GM23338 (cell line): ENCODE data around the gene LRRC25. TPM values are rescaled to one million over a fixed set of nuclear protein-coding genes. Genes with fewer than 3 reads are reported as not detected.

Experiments
- ATAC-seq: fragments of 200-7000 bp; cut with Tn5 transposase; 3 replicates; pipeline ENCODE4 v1.9.1; 2020
- DNase-seq: peaks from one replicate; pipeline ENCODE4 v3.0.0-alpha.2; 2015; ENCODE audit warnings: low spot score
- H2AFZ ChIP-seq: fragments of 200-600 bp; sonication (generic); 2 replicates; pipeline ENCODE4 v1.8.0; 2016; ENCODE audit warnings: antibody characterized with exemption, mild to moderate bottlenecking, moderate library complexity
- H3F3A ChIP-seq: fragments of 200-600 bp; sonication (generic); replicated peaks from 2 replicates; pipeline ENCODE4 v1.8.0; 2017; ENCODE audit warnings: antibody characterized with exemption, mixed run types, low read depth
- H3K27ac ChIP-seq: fragments of 200-600 bp; sonication (generic); 2 replicates; pipeline ENCODE4 v1.6.1; 2016; ENCODE audit warnings: low read depth
- H3K27me3 ChIP-seq: fragments of 200-600 bp; sonication (generic); 2 replicates; pipeline ENCODE4 v1.8.0; 2016; ENCODE audit warnings: mild to moderate bottlenecking, mixed run types, moderate library complexity; ENCODE audit not compliant: insufficient read depth
- H3K36me3 ChIP-seq: fragments of 200-600 bp; sonication (generic); 2 replicates; pipeline ENCODE4 v1.8.0; 2016; ENCODE audit warnings: mild to moderate bottlenecking; ENCODE audit not compliant: insufficient read depth
- H3K4me1 ChIP-seq: fragments of 200-600 bp; sonication (generic); 2 replicates; pipeline ENCODE4 v1.8.0; 2016; ENCODE audit warnings: mild to moderate bottlenecking, moderate library complexity; ENCODE audit not compliant: insufficient read depth
- H3K4me2 ChIP-seq: fragments of 200-600 bp; sonication (generic); 2 replicates; pipeline ENCODE4 v1.7.1; 2017; ENCODE audit warnings: mixed run types
- H3K4me3 ChIP-seq: fragments of 200-600 bp; sonication (generic); 2 replicates; pipeline ENCODE4 v1.6.1; 2016; ENCODE audit warnings: mixed run types
- H3K79me2 ChIP-seq: fragments of 200-600 bp; sonication (generic); replicated peaks from 2 replicates; pipeline ENCODE4 v1.8.0; 2017; ENCODE audit warnings: mild to moderate bottlenecking; ENCODE audit not compliant: insufficient read depth
- H3K9me2 ChIP-seq: fragments of 200-600 bp; sonication (generic); 2 replicates; pipeline ENCODE4 v1.8.0; 2017; ENCODE audit not compliant: insufficient read depth
- H4K20me1 ChIP-seq: fragments of 200-600 bp; sonication (generic); replicated peaks from 2 replicates; pipeline ENCODE4 v1.8.0; 2017; ENCODE audit warnings: mild to moderate bottlenecking; ENCODE audit not compliant: insufficient read depth
- H3K27ac Mint-ChIP-seq: 2 replicates; pipeline ENCODE4 v1.8.0; 2020; ENCODE audit warnings: inconsistent platforms, mild to moderate bottlenecking, moderate library complexity, mixed read lengths
- H3K27me3 Mint-ChIP-seq: 3 replicates; pipeline ENCODE4 v1.8.0; 2022; ENCODE audit warnings: low read depth, mild to moderate bottlenecking, moderate library complexity, mixed read lengths, inconsistent platforms; ENCODE audit not compliant: insufficient read depth, poor library complexity
- H3K36me3 Mint-ChIP-seq: 3 replicates; pipeline ENCODE4 v1.8.0; 2021; ENCODE audit warnings: low read depth, mild to moderate bottlenecking, inconsistent platforms, moderate library complexity, mixed read lengths
- H3K4me1 Mint-ChIP-seq: 3 replicates; pipeline ENCODE4 v1.8.0; 2020; ENCODE audit warnings: mild to moderate bottlenecking, inconsistent platforms, mixed read lengths
- H3K4me3 Mint-ChIP-seq: 3 replicates; pipeline ENCODE4 v1.8.0; 2021; ENCODE audit warnings: moderate library complexity, mild to moderate bottlenecking, inconsistent platforms, mixed read lengths
- H3K9me3 Mint-ChIP-seq: 3 replicates; pipeline ENCODE4 v1.8.0; 2020; ENCODE audit warnings: moderate library complexity, mild to moderate bottlenecking, inconsistent platforms, mixed read lengths
- CREB1 ChIP-seq: fragments of 250-450 bp; sonication (Bioruptor Pico); IDR thresholded peaks from 2 replicates; pipeline ENCODE4 v1.5.0; 2020; ENCODE audit warnings: low read depth, mild to moderate bottlenecking, moderate library complexity
- CTCF ChIP-seq, 2 experiments: fragments of 200-600 bp in 1 of 2; sonication (generic) in 1 of 2; conservative IDR thresholded peaks; 2 replicates each; pipeline versions ENCODE4 v1.5.1 to v1.6.1; 2016 to 2017; ENCODE audit warnings: antibody characterized with exemption in 2 of 2, low read depth in 2 of 2, mild to moderate bottlenecking in 2 of 2, moderate library complexity in 1 of 2
- ETS1 ChIP-seq: IDR thresholded peaks from 2 replicates; pipeline ENCODE4 v1.6.1; 2016; ENCODE audit warnings: antibody characterized with exemption
- EZH2 ChIP-seq: fragments of 200-600 bp; sonication (generic); IDR thresholded peaks from one replicate; pipeline ENCODE4 v1.8.0; 2017; ENCODE audit warnings: antibody characterized with exemption, mild to moderate bottlenecking, low read depth; ENCODE audit not compliant: unreplicated experiment
- EZH2phosphoT487 ChIP-seq: fragments of 200-600 bp; sonication (generic); IDR thresholded peaks from one replicate; pipeline ENCODE4 v1.8.1; 2018; ENCODE audit warnings: antibody characterized with exemption; ENCODE audit not compliant: unreplicated experiment
- JUNB ChIP-seq: IDR thresholded peaks from one replicate; pipeline ENCODE4 v1.6.1; 2016; ENCODE audit warnings: antibody characterized with exemption; ENCODE audit not compliant: unreplicated experiment
- NANOG ChIP-seq: IDR thresholded peaks from 2 replicates; pipeline ENCODE4 v1.6.1; 2016; ENCODE audit warnings: antibody characterized with exemption, borderline replicate concordance
- POLR2AphosphoS5 ChIP-seq: IDR thresholded peaks from 2 replicates; pipeline ENCODE4 v1.6.1; 2016; ENCODE audit warnings: antibody characterized with exemption, low read depth
- REST ChIP-seq: IDR thresholded peaks from one replicate; pipeline ENCODE4 v1.6.1; 2018; ENCODE audit warnings: antibody characterized with exemption; ENCODE audit not compliant: unreplicated experiment
- STAT1 ChIP-seq: IDR thresholded peaks from one replicate; pipeline ENCODE4 v1.6.1; 2016; ENCODE audit warnings: antibody characterized with exemption; ENCODE audit not compliant: unreplicated experiment
- ZNF114 ChIP-seq: fragments of 250-450 bp; sonication (Bioruptor Pico); IDR thresholded peaks from 2 replicates; pipeline ENCODE4 v1.5.0; 2020; ENCODE audit warnings: mild to moderate bottlenecking, moderate library complexity
- ZNF331 ChIP-seq: fragments of 250-450 bp; sonication (Bioruptor Pico); IDR thresholded peaks from 2 replicates; pipeline ENCODE4 v1.5.0; 2020; ENCODE audit warnings: low read depth, mild to moderate bottlenecking, moderate library complexity
- ZNF462 ChIP-seq: fragments of 250-450 bp; sonication (Bioruptor Pico); IDR thresholded peaks from 2 replicates; pipeline ENCODE4 v1.5.0; 2020; ENCODE audit warnings: mild to moderate bottlenecking, moderate library complexity
- polyA plus RNA-seq: library from polyadenylated mRNA; unstranded; fragments of >200 nt; fragmentation: Nextera tagmentation; extraction: Ambion mirVana; gene quantifications from 2 replicates; pipeline ENCODE4 v1.2.1, GENCODE V29; 2016
- total RNA-seq: library from RNA; depleted of rRNA; stranded (reverse); fragments of >200 nt; shearing (Covaris generic); gene quantifications from 2 replicates; pipeline ENCODE4 v1.2.3, GENCODE V29; 2014

The LRRC25 gene
- total and polyA plus RNA-seq, 2 experiments from 2014 or later, result 0.17 to 0.24 TPM

GRCh38 chr19:18439910-18440237, 42.5 kb upstream of the LRRC25 start:
- Mint-ChIP-seq H3K36me3 (peaks cover 21% of the 10 kb centered on the region), H3K4me3 (0 out of 3 replicates have a peak overlapping the region, but pooled peaks have one; percentile 49), H3K9me3 (peaks cover 4% of the 10 kb centered on the region), H3K27me3 (peaks cover 27% of the 10 kb centered on the region), H3K27ac (no peak overlapping the region), H3K4me1 (peaks cover 24% of the 10 kb centered on the region)
- DNase-seq, result no peak
- Histone ChIP-seq H2AFZ (no peak overlapping the region), H3K27ac (no peak overlapping the region), H3K4me2 (peak overlapping the region; percentile 82), H3K27me3 (no peaks in the 10 kb centered on the region), H3K4me1 (peaks cover 15% of the 10 kb centered on the region), H3K4me3 (no peak overlapping the region), H3F3A (peaks cover 22% of the 10 kb centered on the region; the same call in 1 of the 2 replicates), H3K36me3 (no peaks in the 10 kb centered on the region), H4K20me1 (peaks cover 3% of the 10 kb centered on the region), H3K9me2 (no peaks in the 10 kb centered on the region), H3K79me2 (no peaks in the 10 kb centered on the region)
- no peak for TF ChIP-seq EZH2phosphoT487
- no peak for TF ChIP-seq ZNF331 (CRISPR knock-in tag)
- no peak for TF ChIP-seq CREB1 (CRISPR knock-in tag)
- no peak for TF ChIP-seq POLR2AphosphoS5
- no peak for TF ChIP-seq ETS1
- TF ChIP-seq NANOG, result no peak
- TF ChIP-seq ZNF114 (CRISPR knock-in tag), result no peak
- no peak for TF ChIP-seq JUNB
- TF ChIP-seq REST, result no peak
- no peak for TF ChIP-seq ZNF462
- no peak for TF ChIP-seq STAT1
- no peak for TF ChIP-seq CTCF (conservative IDR thresholded peaks at IDR 0.05; ENCODE audit: low read depth in 2 of 2)
- TF ChIP-seq EZH2, result no peak
- ATAC-seq, result no peak
